Esophagus (tissue), 2 donors: ENCODE results near the gene ZNF319. TPM values are rescaled to one million over a fixed set of nuclear protein-coding genes. Genes with fewer than 3 reads are reported as not detected.

Experiments used
- H3K27ac ChIP-seq, 2 donors: one replicate each; pipeline ENCODE4 v1.5.1; 2013; ENCODE audit warnings: low read depth in 2 of 2, mild to moderate bottlenecking in 2 of 2, inconsistent platforms in 1 of 2, low read length in 1 of 2, moderate library complexity in 1 of 2
- H3K27me3 ChIP-seq, 2 donors: one replicate each; pipeline ENCODE4 v1.6.1; 2013; ENCODE audit warnings: low read length in 2 of 2, control low read depth in 1 of 2, mild to moderate bottlenecking in 1 of 2; ENCODE audit not compliant: insufficient read depth in 2 of 2, control insufficient read depth in 1 of 2
- H3K36me3 ChIP-seq, 2 donors: one replicate each; pipeline ENCODE4 v1.6.1; 2013; ENCODE audit warnings: low read length in 1 of 2; ENCODE audit not compliant: control insufficient read depth in 2 of 2, insufficient read depth in 2 of 2
- H3K4me1 ChIP-seq, 2 donors: one replicate each; pipeline ENCODE4 v1.6.1; 2013; ENCODE audit warnings: low read length in 1 of 2; ENCODE audit not compliant: control insufficient read depth in 2 of 2, insufficient read depth in 2 of 2
- H3K4me3 ChIP-seq, 2 donors: one replicate each; pipeline ENCODE4 v1.5.1; 2013; ENCODE audit warnings: low read length in 2 of 2, mild to moderate bottlenecking in 2 of 2, low read depth in 1 of 2, moderate library complexity in 1 of 2
- H3K9me3 ChIP-seq, 2 donors: one replicate each; pipeline ENCODE4 v1.6.1; 2013; ENCODE audit warnings: mild to moderate bottlenecking in 2 of 2, low read depth in 1 of 2, low read length in 1 of 2, moderate library complexity in 1 of 2; ENCODE audit not compliant: control insufficient read depth in 2 of 2, insufficient read depth in 1 of 2
- WGBS, 2 donors: extraction: QIAGEN DNeasy Blood & Tissue Kit; methylation state at CpG; one replicate each; pipeline ENCODE4 v1.1.7; 2013; 5-methylcytosine and 5-hydroxymethylcytosine counted together
- polyA plus RNA-seq, 2 donors: library from polyadenylated mRNA; stranded (reverse); fragments of 200-250 nt; gene quantifications; one replicate each; pipeline ENCODE4 v1.2.3, GENCODE V29; 2013
- donor health status: healthy with polysubstance abuse.
- donor health status: Bipolar disorder and iron deficiency.

The ZNF319 gene
- polyA plus RNA-seq, 2 donors: 2.5 to 3.7 TPM

DNA sequence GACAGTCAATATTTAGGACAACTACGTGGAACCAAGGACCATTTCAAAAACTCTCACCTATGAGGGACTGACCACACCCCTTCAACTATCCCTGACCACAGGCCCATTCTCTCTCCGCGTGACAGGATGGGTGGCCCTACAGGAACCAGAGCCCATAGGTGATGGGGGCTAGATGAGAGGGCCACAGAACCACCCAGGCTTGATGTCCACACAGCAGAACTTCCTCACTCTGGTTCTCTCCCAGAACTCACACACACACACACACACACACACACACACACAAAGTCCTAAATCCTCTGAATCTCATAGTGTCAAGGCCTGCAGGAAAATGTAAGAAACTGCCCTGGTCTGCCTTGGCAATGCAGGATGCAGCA lies 1.5 kb downstream of the ZNF319 start:
- Histone ChIP-seq H3K4me3 (no peak overlapping the region), H3K4me1 (peaks cover 4 to 23% of the 10 kb centered on the region in 2 donors), H3K36me3 (peaks cover 10 to 26% of the 10 kb centered on the region in 2 donors), H3K27ac (peak overlapping the region in 1 of 2 donors; percentile 28), H3K9me3 (no peaks in the 10 kb centered on the region), H3K27me3 (no peaks in the 10 kb centered on the region)
- 70 to 74% methylated on average over 3 of the region's 3 CpGs for WGBS, 2 donors

DNA sequence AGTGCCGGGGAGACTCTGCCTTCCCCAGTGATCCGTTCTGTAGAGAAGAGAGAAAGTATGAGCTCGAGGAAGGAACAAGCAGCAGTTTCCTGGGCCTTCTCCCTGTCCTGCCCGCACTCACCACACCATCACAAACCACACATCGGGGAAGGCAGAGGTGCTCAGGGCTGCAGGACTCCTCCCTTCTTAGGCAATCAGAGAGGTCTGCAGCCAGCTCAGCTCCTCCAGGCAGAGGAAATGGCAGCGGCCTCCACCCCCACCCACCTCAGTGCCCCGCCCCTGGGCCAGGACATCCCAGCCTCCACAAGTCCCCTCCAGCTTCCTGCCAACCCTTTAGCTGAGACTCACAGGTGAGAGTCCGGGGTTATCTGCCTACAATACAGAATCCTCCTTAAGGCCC lies 2.0 kb downstream of the ZNF319 start:
- no peak overlapping the region for H3K27ac ChIP-seq
- H3K36me3 ChIP-seq: peaks cover 10 to 26% of the 10 kb centered on the region in 2 donors
- 46 to 68% methylated on average over 8 of the region's 8 CpGs for WGBS, 2 donors
- no peak overlapping the region for H3K4me3 ChIP-seq
- H3K9me3 ChIP-seq: no peaks in the 10 kb centered on the region
- no peaks in the 10 kb centered on the region for H3K27me3 ChIP-seq
- H3K4me1 ChIP-seq: peaks cover 7 to 28% of the 10 kb centered on the region in 2 donors

DNA sequence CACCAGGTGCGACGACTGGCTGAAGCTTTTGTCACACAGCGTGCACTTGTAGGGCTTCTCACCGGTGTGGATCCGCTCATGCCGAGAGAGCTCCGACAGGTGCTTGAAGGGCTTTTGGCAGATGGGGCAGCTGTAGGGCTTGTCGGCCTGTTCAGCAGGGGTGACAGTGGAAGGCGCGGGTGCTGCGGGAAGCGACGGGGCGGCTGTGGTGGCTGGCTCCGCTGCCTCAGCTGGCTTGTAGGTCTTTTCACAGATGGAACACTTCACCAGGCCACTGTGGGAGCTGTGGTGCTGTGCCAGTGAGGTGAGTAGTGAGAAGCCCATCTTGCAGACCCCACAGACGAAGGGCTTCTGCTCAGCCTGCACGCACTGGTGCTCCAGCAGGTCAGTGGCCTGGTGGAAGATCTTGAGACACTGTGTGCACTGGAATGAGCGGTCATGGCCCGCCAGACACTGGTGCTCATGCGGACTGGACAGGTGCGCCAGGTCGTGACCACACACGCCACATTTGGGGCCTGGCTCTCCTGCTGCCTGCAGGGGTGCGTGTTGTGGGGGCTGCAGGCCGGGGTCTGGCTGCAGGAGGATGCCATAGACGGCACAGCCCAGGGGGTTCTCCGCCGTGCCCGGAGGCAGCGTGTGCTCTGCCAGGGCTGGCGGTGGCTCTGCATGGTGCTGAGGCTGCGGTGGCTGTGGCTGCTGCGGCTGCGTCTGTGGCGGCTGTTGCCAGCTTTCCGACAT lies 2.8 kb downstream of the ZNF319 start:
- Histone ChIP-seq H3K4me1 (peaks cover 7 to 34% of the 10 kb centered on the region in 2 donors), H3K27me3 (no peaks in the 10 kb centered on the region), H3K9me3 (no peaks in the 10 kb centered on the region), H3K27ac (no peak overlapping the region), H3K4me3 (no peak overlapping the region), H3K36me3 (peaks cover 10 to 26% of the 10 kb centered on the region in 2 donors)
- WGBS, 2 donors: 94 to 95% methylated on average over 36 of the region's 36 CpGs

DNA sequence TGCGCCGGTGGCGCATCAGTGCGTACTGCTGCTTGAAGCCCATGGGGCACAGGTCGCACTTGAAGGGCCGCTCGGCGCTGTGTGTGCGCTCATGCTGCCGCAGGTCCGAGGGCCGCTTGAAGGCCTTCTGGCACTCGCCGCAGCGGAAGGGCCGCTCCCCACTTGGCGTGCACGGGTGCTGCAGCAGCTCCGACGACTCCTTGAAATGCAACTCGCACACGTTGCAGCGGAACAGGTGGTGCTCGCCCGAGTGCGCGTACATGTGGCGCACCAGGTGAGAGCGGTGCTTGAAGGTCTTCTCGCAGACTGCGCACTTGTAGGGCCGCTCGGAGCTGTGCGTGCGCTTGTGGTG lies 3.3 kb downstream of the ZNF319 start:
- no peak overlapping the region for H3K4me3 ChIP-seq
- H3K4me1 ChIP-seq: peaks cover 7 to 34% of the 10 kb centered on the region in 2 donors
- no peaks in the 10 kb centered on the region for H3K9me3 ChIP-seq
- no peak overlapping the region for H3K27ac ChIP-seq
- peaks cover 10 to 26% of the 10 kb centered on the region in 2 donors for H3K36me3 ChIP-seq
- 96% methylated on average over 35 of the region's 35 CpGs for WGBS, 2 donors
- H3K27me3 ChIP-seq: no peaks in the 10 kb centered on the region

DNA sequence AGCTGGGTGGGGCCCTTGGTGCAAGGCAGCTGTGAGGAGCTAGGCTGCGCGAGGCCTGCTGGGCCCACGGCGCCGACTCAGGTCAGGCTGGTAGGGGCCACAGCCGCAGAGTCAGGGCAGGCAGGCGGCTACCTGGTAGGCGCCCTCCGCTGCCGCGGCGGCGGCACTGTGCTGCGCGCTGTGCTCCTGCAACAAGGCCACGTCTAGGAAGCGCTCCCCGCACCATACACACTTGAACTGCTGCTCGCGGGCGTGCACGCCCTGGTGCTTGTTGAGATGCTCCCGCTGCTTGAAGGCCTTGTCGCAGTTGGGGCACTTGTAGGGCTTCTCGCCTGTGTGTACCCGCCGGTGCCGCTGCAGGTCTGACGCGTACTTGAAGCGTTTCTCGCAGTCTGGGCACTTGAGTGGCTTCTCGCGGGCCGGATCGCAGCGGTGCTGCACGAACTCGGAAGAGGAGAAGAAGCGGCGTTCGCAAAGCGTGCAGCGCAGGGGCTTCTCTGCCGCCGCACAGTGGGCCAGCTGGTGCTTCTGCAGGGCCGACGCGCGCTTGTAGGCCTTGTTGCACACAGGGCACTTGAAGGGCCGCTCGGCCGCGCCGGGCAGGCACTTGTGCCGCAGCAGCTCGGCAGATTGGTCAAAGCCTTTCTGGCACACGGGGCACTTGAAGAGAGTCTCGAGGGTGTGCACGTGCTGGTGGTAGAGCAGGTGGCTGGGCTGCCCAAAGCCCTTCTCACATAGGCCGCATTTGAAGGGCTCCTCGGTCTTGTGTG lies 3.9 kb downstream of the ZNF319 start:
- Histone ChIP-seq H3K36me3 (peaks cover 10 to 26% of the 10 kb centered on the region in 2 donors), H3K4me1 (peaks cover 7 to 33% of the 10 kb centered on the region in 2 donors)
- 96 to 97% methylated on average over 62 of the region's 62 CpGs for WGBS, 2 donors

DNA sequence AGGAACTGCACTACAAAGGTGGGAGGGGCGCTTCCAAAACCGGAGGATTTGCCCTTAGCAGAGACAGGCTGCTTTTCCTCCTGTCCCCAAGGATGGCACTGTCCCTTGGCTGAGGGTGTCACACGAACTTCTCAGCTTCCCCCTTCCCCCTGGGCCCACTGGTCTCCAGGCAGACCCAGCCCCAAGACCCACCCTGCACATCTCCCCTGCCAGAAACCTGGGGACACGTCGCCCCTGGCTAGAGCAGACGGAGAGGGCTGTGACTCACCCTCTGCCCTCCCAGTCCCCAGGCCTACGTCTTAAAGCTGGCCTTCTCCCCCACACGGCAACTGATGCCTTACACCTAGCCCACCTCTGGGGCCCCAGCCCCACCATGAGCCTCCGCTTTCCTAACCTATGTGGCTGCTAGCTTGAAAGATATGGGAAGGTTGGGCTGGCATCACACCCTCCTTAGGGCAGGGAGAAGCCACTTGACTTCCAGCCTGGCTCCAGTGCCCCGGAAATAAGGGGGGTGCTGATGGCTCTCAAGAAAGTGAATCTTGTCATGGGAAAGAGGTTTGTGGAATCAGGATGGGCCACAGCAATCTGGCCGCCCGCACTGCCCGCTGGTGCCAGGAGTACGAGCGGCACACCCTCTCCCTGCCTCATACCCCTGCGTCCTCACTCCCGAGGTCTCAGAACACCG lies 4.6 kb downstream of the ZNF319 start:
- Histone ChIP-seq H3K4me3 (no peak overlapping the region), H3K9me3 (no peaks in the 10 kb centered on the region), H3K4me1 (peaks cover 7 to 34% of the 10 kb centered on the region in 2 donors), H3K36me3 (peaks cover 10 to 26% of the 10 kb centered on the region in 2 donors), H3K27ac (no peak overlapping the region), H3K27me3 (no peaks in the 10 kb centered on the region)
- WGBS, 2 donors: 84 to 86% methylated on average over 18 of the region's 18 CpGs

More for the DNA sequence above, 3.9 kb downstream of the ZNF319 start:
- Histone ChIP-seq H3K27ac (no peak overlapping the region), H3K27me3 (no peaks in the 10 kb centered on the region), H3K4me3 (no peak overlapping the region), H3K9me3 (no peaks in the 10 kb centered on the region)

DNA sequence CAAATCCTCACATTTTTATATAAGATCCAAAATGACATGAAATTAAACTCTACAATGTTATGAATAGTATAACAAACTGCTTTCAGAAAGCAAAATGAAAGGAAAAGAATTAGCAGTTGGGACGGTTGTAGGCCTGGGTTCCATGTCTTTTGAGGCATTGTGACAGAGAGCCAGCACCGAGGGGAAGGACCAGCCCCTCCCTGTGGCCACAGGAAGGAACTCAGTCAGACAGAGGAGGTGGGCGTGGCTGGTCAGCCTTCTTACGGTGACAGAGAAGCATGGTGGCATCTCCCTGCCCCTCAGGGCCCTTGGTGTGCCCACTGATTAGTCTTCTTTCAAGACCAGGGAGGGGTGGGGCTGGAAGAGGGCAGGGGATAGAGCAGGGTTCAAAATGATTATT lies 5.7 kb downstream of the ZNF319 start:
- Histone ChIP-seq H3K4me3 (no peak overlapping the region), H3K4me1 (peaks cover 7 to 33% of the 10 kb centered on the region in 2 donors), H3K27me3 (no peaks in the 10 kb centered on the region)

DNA sequence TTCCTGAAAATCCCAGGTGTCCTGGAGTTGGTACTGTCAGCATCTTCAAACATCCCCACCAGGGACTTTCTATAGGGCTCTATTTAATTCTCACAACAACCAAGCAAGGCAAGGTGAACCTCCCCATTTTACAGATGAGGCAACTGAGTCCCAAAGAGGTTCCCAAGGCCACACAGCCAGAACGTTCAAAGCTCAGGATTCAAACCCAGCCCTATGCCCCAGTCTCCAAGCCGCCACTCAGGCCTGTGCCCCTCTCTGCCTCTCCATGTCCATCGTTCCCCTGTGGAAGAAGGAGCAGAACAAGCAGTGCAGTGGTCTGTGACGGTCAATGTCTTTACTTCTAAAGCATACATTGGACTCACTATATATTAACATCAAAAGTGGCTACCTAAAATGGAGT lies 6.1 kb downstream of the ZNF319 start:
- Histone ChIP-seq H3K36me3 (peaks cover 10 to 26% of the 10 kb centered on the region in 2 donors), H3K27me3 (no peaks in the 10 kb centered on the region), H3K4me3 (no peak overlapping the region), H3K9me3 (no peaks in the 10 kb centered on the region), H3K27ac (no peak overlapping the region), H3K4me1 (peaks cover 7 to 29% of the 10 kb centered on the region in 2 donors)
- WGBS, 2 donors: 94 to 95% methylated on average over 4 of the region's 4 CpGs

More for the DNA sequence above, 5.7 kb downstream of the ZNF319 start:
- WGBS, 2 donors: 27 to 33% methylated on average over 4 of the region's 4 CpGs
- no peak overlapping the region for H3K27ac ChIP-seq
- H3K9me3 ChIP-seq: no peaks in the 10 kb centered on the region
- peaks cover 10 to 26% of the 10 kb centered on the region in 2 donors for H3K36me3 ChIP-seq

DNA sequence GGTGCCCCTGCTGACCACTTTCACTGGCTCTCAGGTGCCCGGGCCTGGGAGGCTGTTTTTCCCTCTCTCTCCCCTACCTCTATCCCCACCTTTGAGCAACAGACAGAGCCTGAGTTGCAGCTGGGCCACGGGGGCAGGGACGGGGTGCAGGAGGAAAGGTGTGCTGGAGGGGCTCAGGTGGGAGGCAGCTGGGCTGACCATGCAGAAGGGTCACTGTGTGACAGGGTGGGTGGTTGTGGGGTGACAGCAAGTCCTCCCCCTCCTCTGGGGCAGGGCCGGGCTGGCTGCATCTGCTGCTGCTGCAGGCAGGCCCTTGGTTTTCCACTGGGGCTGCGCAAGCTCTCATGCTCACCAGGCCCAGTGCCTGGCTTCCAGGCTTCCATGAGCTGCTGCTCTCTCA lies 6.6 kb downstream of the ZNF319 start:
- H3K9me3 ChIP-seq: no peaks in the 10 kb centered on the region
- H3K27me3 ChIP-seq: no peaks in the 10 kb centered on the region
- H3K4me1 ChIP-seq: peaks cover 7 to 26% of the 10 kb centered on the region in 2 donors
- H3K4me3 ChIP-seq: no peak overlapping the region
- 87 to 88% methylated on average over 5 of the region's 5 CpGs for WGBS, 2 donors
- peaks cover 10 to 26% of the 10 kb centered on the region in 2 donors for H3K36me3 ChIP-seq
- peak overlapping the region in 1 of 2 donors; percentile 88 for H3K27ac ChIP-seq
